HG03135 (cell line): Measurements from ENCODE around the gene ATXN1.

Experiments
- ATAC-seq: cut with Tn5 transposase; IDR thresholded peaks from one replicate; pipeline ENCODE4 v1.9.1; 2021; ENCODE audit warnings: mild to moderate bottlenecking, moderate library complexity; ENCODE audit not compliant: unreplicated experiment

The ATXN1 gene

DNA sequence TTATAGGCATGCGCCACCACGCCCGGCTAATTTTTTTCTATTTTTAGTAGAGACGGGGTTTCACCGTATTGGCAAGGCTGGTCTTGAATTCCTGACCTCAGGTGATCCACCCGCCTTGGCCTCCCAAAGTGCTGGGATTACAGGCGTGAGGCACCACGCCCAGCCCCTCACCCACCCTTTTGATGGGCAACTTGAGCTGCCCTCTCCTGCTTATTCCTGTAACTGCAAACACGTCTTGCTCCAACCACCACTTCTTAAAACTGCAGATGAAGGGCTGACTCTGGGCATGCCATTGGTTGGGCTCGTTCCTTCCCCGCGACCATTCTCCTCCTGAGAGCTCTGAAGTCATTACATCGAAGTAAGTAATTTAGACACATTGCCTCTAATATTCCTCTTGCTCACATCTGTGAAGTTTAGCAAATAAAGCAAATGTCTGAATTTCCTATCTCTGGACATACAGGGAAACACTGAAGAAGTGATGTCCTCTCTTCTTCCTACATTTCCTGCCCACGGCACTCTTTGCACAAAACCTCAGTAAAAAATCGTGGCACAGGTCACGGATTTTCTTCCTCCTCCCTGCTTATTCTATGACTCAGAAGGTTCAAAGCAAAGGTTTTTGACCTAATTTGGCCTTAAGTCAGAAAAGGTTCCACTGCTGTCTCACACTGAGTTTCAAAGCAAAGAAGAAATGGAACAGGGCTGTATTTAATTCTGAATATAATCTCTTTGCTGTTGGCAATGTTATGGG lies 405.4 kb downstream of the ATXN1 start:
- ATAC-seq: no peak

- no peak for ATAC-seq
Observed at GRCh38 chr6:16355238-16355637, 406.0 kb downstream of the ATXN1 start.

DNA sequence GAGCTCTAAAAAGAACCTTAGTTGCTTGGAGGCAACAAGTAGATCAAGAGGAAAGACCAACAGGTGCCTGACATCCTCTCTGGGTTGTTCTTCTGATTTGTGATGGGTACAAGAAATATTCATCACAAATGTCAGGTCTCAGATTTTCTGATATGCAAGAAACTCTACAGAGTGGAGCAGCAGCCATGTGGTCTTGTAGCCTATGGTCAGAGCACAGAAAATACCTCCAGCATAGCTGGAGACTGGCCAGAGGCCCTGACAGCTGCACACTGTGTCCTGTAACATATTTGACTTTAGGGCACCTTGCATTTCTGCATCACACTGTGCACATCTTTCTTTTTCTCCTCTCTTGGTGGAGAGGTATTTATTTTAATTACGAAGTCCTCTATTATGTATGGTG lies 406.6 kb downstream of the ATXN1 start:
- no peak for ATAC-seq

DNA sequence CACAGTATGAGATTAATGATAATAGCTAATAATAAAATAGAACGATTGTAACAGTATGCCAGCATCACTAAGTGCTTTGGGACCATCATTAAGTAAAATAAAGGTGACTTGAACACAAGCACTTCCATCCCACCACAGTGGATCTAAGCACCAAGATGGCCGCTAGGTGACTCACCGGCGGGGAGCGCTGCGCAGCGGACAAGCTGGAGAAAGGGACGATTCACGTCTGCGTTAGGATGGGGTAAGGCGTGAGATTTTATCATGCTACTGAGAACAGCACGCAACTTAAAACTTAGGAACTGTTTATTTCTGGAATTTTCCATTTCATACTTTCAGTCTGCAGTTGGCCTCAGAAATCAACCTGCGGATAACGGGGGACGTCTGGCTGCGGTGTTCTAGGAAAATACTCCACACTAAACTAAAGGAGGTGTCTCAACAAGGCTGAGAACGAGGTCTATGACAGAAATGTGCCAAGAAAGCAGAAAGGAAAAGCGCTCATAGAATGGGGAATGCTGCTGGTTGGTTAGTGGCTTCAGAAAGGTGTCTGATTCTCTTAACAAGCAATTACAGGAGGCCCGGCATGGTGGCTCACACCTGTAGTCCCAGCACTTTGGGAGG lies 408.3 kb downstream of the ATXN1 start:
- no peak for ATAC-seq

GRCh38 chr6:16352258-16352635 lies 409.0 kb downstream of the ATXN1 start:
- ATAC-seq: no peak

- ATAC-seq: no peak
Observed at GRCh38 chr6:16349544-16349943, 411.7 kb downstream of the ATXN1 start.

DNA sequence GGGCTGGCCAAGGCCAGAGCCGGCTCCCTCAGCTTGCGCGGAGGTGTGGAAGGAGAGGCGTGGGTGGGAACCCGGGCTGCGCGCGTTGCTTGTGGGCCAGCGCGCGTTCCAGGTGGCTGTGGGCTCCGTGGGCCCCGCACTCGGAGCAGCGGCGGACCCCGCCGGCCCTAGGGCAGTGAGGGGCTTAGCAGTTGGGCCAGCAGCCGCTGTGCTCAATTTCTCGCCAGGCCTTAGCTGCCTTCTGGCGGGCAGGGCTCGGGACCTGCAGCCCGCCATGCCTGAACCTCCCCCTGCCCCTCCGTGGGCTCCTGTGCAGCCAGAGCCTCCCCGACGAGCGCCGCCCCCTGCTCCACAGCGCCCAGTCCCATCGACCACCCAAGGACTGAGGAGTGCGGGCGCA lies 414.4 kb downstream of the ATXN1 start:
- no peak for ATAC-seq

- no peak for ATAC-seq
Observed at GRCh38 chr6:16345449-16346330, 415.6 kb downstream of the ATXN1 start.

DNA sequence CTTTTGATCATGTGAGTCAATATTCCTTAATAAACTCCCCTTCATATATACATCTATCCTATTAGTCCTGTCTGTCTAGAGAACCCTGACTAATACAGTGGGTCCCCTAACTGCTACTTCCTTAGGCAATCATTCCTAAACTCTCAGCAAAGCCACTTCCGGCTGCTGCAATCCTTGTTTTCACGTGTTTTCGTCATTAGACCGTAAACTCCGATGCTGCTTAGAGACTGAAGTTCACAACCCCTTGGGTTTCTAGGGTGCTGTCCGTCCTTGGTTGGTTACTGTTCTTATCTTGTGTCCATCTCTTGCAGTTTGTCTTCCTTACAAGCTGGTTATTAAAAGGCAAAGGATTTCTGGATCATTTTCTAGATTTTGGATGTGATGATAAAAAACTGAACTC lies 416.5 kb downstream of the ATXN1 start:
- no peak for ATAC-seq

- ATAC-seq: no peak
Observed at GRCh38 chr6:16343593-16343992, 417.7 kb downstream of the ATXN1 start.

GRCh38 chr6:16339265-16339587 lies 422.0 kb downstream of the ATXN1 start:
- no peak for ATAC-seq

- ATAC-seq: no peak
Observed at GRCh38 chr6:16338577-16339264, 422.5 kb downstream of the ATXN1 start.

DNA sequence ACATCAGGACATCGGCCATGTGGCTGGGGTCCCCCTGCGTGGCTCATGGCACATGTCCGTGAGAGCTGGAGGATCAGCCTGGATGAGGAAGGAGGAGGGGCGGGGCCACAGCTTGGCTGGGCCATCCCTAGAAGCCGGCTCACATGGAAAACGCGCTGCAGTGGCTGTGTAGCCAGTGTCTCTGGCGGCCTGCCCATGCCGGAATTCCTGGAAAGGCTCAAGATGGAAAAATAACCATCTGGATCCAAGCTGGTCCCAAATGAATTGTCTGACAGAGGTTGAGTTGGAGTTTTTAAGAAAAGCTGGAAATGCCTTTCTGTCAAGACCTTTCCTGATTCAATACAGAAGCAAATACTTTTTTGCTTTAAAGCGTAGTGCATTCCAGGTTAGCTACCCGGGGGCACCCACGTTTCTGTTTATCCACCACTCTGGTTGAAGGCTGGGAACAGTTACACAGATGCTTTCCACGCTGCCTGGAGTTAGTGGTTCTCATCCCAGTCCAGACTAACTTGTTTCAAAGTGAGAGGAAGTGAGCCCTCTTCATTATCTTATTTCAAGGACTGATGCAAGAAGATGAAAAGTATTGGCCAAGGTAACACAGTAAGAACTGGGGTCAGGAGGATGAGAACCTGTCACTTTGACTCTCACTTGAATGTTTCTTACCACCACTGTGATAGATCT lies 423.8 kb downstream of the ATXN1 start:
- ATAC-seq: no peak

GRCh38 chr6:16336911-16337294 lies 424.4 kb downstream of the ATXN1 start:
- ATAC-seq: no peak

DNA sequence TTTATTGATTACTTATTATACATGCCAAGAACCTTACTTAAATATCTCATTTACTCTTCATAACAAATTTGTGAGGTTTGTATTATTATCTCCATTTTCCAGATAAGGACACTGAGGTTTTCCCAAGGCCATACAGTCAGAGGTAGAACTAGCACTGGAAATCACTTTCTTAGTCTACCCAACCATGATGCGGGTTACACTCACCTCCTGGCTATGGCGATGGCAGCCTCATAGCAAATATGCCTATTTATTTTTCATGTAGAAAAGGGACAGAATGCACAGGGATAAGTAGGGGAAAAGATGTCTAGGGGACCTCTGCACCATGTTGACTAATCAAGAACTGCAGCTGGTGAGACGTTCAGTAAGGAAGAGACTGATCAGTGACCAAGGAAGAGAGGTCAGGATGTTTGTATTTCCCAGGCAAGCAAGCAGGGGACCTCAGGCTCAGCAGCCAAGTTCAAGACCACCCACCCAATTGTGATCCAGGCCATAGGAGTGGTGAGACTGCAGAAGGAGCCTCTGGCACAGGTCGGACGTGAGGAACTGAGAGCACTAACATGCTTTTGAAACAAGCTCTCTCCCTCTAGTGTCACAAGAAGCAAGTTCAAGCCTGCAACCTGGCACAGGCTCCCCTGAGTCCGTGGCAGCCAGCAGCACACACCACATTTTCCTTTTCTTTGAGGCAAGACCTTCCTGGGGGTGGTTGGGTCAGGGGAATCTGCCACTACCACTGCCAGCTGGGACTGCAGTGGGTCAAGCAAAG lies 425.0 kb downstream of the ATXN1 start:
- ATAC-seq: no peak

DNA sequence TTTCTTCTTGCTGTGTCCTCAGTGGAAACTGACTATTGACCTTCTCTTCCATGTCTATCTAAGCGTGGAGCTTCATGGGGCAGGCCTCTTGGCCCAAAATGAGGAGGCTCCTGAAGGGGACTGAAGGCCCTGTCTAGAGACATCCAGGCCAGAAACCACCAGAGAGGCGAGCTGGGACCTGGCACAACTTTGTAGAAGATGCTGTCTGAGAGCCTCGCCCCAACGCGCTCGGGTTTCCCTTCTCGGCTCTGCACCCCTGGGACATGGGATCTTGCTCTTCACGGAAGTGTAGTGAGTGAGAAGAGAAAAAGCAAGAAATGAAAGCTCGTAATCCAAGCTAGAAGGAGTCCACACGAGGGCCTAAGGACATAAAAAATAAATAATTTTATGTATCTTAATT lies 426.1 kb downstream of the ATXN1 start:
- no peak for ATAC-seq

GRCh38 chr6:16334671-16335070 lies 426.6 kb downstream of the ATXN1 start:
- no peak for ATAC-seq

- no peak for ATAC-seq
Observed at GRCh38 chr6:16333580-16333979, 427.7 kb downstream of the ATXN1 start.

GRCh38 chr6:16332175-16332542 lies 429.1 kb downstream of the ATXN1 start:
- ATAC-seq: peak; percentile 83
